Stromal cell of bone marrow (primary cell): ENCODE data around the gene CDH13.
A peak's percentile ranks its signal among the peaks of the same experiment; 100 is the strongest.

Source experiments
- DNase-seq: peaks from one replicate; pipeline ENCODE4 v3.0.0-alpha.2; 2012; ENCODE audit warnings: low read depth

CDH13 gene

DNA sequence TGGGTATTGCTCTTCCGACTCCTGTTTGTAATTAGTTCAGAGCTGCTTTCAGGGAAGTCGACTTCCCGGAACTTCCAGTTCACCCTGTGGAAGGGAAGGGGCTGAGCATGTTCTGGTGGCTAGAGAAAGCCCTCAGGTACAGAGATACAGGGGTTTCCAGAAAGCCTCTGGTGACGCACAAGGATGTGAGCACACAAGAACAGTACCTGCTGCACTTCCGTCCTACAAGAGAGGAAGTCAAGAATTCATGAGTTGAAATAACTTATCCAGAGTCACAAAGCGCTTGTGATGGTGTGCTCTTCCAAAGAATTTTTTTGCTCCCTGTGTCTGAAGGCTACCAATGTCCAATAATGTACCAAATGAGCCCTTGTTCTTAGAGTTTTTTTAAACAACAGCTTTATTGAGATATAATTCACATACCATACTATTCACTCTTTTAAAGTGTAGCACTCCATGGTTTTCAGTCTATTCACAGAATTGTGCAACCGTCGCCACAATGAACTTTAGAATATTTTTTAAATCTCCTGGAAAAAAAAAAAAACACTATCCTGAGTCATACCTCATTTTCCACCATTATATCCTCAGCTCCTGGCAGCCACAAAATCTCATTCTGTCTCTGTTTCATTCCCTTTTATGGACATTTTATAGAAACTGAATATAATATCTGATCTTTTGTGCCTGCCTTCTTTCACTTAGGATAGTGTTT is 327.6 kb downstream of the CDH13 start:
- peak; percentile 62 for DNase-seq

DNA sequence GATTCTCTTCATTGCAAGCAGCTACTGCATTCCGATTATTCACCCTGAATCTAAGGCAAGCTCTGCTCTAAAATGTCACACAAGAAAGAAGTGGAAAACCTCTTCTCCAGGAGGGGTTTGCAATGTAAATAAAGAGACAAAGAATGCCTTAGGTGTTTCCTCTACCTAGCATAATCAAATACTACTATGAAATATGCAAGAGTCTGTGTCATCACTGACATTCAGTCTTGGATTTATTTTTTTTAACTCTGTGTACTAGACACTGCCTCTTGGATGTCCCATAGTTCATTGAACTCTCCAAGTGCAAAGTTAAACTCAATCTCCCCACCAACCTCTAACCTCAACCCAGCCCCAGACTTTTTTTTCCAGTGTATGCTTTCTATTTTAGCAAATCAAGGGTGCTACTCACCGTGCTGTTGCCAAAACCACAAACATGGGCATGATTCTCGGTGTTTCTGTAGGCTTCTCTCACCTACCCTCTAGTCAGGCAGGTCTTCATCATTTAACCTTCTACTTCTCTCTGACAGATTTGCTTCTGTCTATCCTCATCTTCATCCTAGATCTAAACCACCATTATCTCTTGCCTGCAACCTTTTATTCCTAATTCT is 329.1 kb downstream of the CDH13 start:
- DNase-seq: no peak

DNA sequence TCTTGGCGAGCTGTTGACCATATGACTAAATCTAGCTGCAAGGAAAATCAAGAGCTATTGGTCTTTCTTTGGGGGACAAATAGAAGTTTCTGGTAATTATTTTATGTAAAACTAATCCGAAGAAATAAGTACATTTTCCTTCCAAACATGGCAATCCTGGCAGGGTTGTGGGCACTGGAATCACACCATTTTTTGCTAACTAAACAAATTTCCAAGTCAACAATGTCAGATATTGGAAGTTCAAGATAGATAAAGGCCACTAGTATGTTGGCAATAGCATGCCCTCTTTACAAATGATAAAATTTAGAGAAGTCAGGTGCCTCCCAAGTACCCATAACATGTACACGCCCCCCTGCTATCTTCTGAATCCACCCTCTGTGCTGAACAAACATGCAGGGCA is 330.4 kb downstream of the CDH13 start:
- no peak for DNase-seq

DNA sequence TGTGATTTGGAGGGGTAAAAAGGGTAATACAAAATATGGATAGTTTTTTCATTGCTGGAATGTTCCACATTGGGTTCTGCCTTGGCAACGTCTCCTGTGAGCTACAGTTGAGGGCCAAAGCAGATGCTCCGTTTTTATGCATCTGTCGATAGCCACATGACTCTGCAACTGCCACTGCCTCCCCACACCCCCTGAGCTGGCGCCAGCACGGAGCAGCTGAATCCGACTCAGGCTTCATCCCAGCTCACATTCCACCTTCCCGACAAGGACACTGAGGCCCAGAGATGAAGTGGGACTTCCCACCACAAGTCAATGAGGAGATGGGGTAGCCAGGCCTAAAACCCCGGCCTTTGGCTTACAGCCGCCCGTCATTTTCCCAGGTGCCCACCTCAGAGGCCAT is 334.1 kb downstream of the CDH13 start:
- no peak for DNase-seq

DNA sequence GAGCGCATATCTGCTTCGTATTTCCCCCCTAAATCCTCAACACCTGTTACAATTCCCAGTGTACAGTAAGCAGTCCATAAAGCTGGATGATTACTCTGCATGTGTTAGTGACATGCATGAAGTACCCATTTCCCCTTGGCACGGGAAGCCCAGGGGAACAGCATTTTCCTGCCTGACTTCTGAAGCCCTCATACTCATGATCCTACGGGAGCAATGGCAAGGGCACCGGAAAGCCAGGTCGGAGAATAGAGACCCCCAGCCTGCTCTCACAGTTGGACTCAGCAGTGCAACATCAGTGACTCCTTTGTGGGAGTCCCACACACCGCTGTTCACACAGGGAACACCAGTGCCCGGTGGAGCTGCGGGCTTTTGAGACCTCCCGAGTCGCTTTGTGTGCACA is 336.9 kb downstream of the CDH13 start:
- no peak for DNase-seq

DNA sequence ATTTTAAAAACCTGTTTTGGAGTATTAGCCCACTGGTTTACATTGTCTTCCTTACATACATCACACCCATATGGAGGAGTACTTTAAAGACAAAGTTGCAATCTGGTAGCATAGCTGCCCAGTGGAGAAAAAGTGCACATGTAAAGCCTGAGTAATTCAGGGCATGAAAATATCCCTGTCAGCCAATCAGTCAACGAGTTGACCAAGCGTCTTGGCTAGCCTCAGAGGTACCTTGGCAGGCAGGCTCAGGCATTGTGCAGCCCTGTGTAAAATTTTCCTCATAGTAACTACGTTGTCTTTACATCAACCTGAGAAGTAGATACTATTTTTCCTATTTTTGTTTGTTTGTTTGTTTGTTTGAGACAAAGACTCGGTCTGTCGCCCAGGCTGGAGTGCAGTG is 339.0 kb downstream of the CDH13 start:
- DNase-seq: no peak

DNA sequence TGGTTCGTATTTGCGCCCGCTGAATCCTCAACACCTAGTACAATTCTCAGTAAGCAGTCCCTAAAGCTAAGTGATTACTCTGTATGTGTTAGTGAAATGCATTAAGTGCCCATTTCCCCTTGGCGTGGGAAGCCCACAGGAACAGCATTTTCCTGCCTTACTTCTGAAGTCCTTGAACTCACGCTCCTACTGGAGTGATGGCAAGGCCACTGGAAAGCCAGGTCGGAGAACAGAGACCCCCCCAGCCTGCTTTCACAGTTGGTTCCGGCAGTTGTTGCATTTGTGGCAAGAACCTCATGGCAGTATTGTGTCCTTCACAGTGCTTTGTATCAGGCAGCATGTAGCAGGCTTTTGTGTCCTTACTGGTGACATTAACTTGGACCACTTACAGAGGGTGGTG is 340.7 kb downstream of the CDH13 start:
- DNase-seq: no peak

DNA sequence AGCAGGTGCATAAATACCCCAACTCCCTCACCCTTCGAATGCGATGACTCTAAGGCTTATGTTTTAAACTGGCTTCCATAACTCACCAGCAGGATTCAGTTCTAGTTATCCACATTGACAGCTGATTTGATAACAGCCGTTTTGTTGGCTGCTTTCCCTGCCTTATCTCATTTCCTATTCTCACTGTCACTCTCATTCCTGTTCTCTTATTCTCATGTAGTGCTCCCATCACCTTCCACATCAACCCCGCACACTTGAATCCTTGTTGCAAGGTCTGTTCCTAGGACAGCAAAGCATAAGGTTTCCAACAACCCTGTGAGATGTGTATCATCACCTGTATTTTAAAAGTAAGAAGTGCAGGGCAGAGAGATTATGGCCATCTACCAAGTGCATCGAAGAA is 344.4 kb downstream of the CDH13 start:
- no peak for DNase-seq

DNA sequence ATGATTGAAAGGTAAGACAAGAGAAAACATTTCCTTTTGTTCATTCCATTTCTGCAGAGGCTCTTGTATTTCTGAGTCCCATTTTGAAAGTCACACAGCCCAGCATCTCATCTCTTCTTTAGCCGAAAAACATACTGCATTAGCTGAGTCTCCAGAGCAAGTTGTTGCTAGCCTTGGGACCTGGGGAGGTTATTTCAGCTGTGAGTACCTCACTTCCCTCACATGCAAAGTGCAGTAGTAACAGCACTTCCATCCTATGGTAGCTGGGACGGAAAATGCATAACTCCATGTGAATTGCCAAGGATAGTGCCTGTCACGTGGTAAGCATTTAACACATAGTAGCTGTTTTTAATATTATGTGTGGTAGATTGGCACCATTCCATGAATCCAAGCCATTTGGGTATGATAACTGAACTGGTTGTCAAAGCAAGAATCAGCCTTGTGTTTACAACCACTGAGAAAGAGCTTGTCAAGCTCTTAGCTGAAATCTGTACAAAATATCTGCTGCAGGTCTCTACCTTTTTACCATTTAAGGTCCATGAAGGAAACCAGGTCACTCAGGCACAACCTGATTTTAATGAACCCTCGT is 345.7 kb downstream of the CDH13 start:
- no peak for DNase-seq

DNA sequence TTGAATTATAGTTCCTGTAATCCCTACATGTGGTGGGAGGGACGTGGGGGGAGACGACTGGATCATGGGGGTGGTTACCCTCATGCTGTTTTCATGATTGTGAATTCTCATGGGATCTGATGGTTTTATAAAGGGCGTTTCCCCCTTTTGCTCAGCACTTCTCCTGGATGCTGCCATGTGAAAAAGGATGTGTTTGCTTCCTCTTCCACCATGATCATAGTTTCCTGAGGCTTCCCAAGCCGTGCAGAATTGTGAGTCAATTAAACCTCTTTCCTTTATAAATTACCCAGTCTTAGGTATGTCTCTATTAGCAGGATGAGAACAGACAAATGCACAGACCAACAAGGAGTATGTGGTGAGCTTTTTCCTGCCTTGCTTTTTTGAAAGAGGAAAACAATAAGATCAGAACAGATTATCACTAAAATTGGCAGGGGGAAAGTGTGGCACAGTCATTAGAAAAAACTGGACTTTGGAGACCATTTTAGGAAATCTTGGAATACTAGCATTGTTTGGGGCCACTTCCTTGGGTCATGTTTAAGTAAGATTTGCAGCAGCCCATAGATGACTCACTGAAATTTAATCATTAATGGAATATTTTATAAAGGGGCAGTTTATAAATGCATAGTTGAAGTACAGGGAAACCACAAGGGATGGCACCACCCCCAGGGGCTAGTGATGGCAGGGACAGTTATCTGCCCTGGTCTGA is 352.8 kb downstream of the CDH13 start:
- no peak for DNase-seq

DNA sequence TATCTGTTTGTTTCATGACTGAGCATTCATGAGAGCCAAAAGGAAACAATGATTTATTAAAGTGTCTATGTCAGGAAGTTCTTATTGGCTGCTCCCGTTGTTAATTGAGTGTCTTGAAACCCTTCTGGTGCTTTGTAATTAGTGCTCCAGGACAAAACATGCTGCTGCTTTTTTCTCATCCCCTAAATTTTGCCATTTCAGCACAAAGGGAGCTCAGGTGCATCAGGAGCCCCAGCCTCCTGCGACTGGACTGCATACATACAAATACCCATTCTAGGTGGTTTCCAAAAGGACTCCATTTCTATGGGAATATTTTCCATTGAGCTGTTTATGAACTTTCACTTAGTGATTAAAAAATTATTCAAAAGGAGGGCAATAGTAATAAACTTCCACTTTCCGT is 354.0 kb downstream of the CDH13 start:
- DNase-seq: no peak

DNA sequence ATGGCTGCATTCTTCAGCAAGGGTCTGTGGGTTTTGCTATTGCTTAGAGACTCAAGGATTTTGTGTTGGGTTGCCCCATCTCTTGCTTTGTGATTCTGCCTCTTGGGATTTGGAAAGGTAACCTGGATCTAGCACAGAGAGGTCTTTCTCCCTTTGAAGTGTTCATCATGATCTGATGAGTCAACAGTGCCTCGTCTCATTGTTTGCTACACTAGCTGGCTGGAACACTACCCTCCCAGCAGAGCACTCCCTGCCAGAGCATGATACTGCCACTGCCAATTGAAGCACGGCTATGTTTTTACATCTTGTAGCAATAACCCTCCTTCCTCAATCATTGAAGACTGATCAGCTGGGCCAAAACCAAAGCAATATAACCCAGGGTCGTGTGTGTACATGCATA is 361.0 kb downstream of the CDH13 start:
- DNase-seq: peak; percentile 24

DNA sequence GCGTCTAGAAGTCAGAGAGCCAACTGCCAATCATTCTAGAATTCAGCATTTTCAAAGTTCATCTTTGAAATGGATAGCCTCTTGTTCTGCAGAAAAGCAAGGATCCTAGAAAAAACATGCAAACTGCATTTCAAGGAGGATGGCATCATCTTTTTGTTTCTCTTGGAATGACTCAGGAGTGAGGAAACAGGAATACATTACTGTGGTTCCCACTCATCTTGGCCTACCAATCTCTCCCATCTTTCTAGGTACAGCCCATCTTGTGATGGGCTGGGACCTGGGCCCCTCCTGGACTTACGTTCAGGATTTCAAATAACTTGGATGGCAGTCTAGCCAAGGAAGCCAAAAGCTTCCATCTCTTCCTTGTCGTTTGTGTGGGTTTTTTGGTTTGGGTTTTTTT is 363.4 kb downstream of the CDH13 start:
- DNase-seq: peak; percentile 65

DNA sequence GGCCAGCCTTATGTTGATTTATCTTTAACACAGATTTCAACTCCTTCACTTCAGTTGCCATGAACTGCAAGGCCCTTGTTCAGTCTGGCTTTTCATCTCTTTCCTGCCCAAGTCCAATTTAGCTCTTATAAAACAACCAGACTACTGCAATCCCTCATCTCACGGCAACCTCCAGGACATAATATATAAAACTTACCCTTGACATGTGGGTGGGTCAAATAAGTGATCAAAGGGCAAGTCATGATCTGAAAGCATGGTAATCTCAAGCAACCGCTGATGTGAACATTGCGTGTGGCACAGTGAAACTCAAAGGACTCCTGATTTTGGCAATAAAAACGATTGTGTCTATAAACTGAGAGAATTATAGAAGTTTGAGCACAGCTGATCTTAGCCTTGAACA is 364.6 kb downstream of the CDH13 start:
- no peak for DNase-seq

DNA sequence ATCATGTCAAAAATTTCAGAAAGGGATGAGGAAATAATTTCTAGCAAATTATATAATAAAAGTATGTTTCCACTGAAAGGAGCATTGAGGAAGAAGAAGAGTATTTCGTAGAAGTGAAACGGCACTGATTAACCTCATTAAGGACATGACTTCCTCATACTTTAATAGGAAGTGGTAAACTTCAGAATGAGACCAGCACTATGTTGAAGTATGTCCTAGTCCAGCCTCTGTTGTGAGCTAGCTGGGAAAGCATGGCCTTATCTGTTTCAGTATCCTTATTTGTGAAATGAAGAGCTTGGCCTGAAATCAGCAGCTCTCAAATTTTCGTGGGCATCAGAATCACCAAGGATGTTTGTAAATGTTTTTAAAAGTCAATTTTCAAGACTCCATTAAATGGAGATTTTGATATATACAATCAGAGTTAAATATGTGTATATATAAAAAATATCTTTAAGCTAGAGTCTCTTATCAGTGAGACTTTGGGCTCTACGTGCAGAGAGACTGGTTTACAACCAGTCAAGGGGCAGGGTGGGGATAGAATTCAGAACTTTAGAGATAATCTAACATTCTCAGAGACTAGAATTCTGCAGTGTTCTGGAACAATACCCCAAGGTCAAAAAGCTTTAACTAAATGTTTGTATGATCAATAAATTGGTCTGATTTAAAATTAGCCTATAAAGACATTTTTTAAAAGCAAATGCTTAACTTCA is 365.4 kb downstream of the CDH13 start:
- no peak for DNase-seq

DNA sequence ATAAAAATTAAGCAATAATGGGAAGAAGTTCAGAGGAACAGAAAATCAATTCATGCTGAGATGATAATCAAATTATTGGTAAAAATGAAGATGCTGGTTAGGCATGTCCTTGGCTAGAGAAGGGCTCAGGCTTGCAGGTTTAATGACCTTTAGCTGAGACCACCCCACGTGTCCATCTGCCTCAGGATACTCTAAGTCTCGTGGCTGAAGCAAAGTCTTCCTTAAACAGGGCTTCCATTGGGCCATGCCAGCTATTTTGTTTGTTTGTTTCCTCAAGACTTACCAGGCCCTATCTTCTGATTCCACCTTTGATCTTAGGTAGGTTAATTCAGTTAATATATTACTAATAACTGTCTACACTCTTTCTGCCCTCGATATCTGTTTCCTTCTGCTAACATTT is 366.0 kb downstream of the CDH13 start:
- DNase-seq: no peak

DNA sequence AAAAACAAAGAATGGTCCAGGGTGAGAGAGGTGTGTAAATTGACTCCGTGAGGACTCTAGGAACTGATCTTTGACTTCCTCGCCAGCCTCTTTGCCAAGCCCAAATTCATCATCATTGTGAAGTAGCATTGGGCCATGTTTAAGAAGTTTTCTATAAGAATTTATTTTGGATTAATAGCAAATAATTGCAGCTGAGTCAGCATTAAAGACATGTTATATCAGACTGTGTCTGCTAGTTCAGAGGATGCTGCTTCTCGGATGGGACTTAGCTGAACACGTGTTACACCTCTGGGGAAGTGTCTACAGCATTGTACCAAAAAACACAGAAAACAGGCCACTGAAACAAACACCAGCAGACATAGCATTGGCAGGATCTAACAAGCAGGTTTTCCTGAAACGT is 366.6 kb downstream of the CDH13 start:
- no peak for DNase-seq

DNA sequence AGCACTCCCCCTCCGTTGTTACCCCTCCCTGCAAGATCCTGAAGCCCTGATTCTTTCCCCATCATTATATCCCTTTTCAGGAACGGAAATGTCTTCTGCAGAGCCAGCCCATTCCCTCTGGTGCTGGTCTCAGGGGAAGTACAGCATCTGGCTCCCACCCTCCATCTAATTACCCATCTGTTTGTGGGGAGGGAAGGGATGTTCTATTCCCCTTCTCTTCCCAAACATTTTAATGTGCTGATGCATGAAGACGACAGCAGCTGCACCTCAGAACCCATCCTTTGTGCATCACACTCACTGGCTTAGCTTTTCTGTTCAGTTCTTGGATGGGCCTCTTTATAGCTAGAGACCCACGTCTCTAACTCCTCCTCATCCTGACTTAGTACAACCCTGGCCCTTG is 367.2 kb downstream of the CDH13 start:
- no peak for DNase-seq

DNA sequence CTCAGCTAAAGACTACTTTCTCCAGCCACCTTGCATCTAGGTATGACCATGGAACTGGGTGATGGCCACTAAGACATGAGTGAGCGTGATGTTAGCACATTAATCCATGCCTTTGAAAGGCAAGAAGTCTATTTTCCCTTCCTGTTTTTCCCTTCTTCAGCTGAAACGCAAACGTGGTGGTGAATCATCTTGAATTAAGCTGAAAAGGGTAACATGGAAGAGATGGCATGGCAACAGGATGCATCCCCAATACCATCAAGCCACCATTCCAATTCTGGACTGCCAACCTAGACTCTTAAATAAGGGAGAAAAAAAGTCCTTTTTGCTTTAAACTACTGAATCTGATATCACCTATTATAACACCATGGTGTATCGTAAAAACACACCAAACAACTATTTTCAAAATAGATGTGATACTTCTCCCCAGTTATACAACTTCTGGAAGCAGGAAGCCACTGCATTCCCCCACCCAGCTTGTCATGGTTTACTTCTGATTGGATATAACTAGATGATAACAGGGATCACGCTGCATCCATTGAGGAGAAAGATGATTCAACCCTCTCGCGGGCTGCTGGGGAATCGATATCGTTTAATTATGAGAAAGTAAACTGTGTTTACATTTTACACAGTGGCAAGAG is 368.6 kb downstream of the CDH13 start:
- no peak for DNase-seq

DNA sequence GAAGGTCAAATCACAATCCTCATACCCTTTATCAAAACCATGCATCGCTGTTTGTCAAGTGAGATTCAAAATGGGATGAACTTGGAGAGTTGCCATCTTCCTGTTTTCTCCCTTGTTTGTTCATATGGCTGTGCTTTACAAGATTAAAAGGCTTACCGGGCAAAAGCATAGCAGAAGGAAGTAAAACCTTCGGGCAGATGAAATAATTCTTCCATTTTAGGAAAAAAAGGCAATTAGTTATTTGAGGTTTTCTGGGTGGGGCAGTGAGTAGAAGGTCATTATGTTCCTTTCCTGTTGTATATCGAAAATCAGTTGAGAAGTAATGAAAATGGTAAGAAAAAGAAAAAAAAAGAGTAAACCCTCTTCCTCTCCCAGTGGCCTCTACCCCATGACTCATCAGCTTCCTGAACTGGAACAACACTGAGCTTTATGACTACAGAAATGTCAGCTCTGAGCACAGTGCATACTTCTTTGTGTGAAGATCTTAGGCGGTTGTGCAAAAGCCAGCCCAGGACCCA is 369.2 kb downstream of the CDH13 start:
- DNase-seq: peak; percentile 74

DNA sequence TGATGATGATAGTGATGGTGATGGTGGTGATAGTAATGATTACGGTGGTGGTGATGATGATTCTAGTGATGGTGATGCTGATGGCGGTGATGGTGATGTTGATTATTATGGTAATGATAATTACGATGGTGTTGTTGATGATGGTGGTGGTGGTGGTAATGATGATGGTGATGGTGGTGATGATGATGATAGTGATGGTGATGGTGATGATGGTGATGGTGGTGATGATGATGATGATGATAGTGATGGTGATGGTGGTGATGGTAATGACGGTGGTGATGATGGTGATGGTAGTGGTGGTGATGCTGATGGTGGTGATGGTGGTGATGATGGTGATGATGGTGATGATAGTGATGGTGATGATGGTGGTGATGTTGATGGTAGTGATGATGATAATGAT is 370.0 kb downstream of the CDH13 start:
- no peak for DNase-seq

DNA sequence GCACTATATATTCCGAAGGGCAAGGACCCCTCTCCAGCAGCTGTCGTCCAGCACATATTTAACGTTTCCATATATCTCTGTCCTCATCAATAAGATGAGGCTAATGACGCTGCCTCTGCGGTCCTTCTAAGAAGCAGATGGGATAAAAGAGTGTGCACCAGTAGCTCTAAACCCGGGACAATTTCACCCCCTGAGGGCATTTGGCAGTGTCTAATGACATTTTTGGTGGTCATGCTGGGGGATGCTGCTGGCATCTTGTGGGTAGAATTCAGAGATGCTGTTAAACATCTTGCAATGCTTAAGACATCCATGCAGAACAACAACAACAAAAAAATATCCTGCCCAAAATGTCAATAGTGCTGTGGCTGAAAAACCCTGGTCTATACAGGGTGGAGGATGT is 372.9 kb downstream of the CDH13 start:
- no peak for DNase-seq
